A549 (cell line): ENCODE measurements around the gene STK16.

Source experiments
- POLR2A ChIP-seq: IDR thresholded peaks from 2 replicates; pipeline ENCODE4 v1.6.1; 2012; ENCODE audit warnings: mild to moderate bottlenecking, low read length
- TF ChIP-seq, protein P1 (sequence below): fragments of >200 bp; sonication (Bioruptor Twin); formaldehyde crosslinking; IDR thresholded peaks from 3 replicates; pipeline ENCODE4 v1.5.1; 2016
- TF ChIP-seq, protein P2 (sequence below): fragments of 150-350 bp; IDR thresholded peaks from 2 replicates; pipeline ENCODE4 v1.6.1; 2014; ENCODE audit warnings: low read depth, mild to moderate bottlenecking, low read length

GRCh38 chr2:219219784-219220532, 25.3 kb upstream of the STK16 start:
- no peak for TF ChIP-seq POLR2A
- TF ChIP-seq, protein P1, sequence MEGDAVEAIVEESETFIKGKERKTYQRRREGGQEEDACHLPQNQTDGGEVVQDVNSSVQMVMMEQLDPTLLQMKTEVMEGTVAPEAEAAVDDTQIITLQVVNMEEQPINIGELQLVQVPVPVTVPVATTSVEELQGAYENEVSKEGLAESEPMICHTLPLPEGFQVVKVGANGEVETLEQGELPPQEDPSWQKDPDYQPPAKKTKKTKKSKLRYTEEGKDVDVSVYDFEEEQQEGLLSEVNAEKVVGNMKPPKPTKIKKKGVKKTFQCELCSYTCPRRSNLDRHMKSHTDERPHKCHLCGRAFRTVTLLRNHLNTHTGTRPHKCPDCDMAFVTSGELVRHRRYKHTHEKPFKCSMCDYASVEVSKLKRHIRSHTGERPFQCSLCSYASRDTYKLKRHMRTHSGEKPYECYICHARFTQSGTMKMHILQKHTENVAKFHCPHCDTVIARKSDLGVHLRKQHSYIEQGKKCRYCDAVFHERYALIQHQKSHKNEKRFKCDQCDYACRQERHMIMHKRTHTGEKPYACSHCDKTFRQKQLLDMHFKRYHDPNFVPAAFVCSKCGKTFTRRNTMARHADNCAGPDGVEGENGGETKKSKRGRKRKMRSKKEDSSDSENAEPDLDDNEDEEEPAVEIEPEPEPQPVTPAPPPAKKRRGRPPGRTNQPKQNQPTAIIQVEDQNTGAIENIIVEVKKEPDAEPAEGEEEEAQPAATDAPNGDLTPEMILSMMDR, result no peak
- TF ChIP-seq, protein P2, sequence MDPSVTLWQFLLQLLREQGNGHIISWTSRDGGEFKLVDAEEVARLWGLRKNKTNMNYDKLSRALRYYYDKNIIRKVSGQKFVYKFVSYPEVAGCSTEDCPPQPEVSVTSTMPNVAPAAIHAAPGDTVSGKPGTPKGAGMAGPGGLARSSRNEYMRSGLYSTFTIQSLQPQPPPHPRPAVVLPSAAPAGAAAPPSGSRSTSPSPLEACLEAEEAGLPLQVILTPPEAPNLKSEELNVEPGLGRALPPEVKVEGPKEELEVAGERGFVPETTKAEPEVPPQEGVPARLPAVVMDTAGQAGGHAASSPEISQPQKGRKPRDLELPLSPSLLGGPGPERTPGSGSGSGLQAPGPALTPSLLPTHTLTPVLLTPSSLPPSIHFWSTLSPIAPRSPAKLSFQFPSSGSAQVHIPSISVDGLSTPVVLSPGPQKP, result no peak
